Measurements from ENCODE around the gene LDLRAD3. TPM values are rescaled to one million over a fixed set of nuclear protein-coding genes. Genes with fewer than 3 reads are reported as not detected.

Gene LDLRAD3
- total RNA-seq, 1 donor, result 10.5 TPM

DNA sequence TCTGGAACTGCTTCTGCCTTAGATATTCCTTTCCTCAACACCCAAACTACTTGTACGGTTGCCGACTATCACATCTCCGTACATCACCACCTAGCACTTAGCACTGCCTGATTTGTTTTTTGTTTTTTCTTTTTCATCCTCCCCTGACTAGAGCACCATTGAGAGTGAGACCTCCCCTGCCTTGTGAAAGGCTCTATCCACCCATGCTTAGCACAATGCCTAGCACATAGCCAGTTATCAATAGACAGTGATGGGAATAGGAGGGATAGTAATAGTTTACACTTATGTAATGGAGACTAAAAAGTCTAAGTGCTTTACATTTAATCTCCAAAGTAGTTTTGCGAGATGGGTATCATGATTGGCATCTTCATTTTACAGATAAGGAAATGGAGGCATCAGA lies 115.8 kb downstream of the LDLRAD3 start:
- H3K27ac ChIP-seq (ENCODE audit: low read depth, low read length), result no peak overlapping the region
- H3K79me2 ChIP-seq (ENCODE audit: insufficient read depth, low read length), result no peaks in the 10 kb centered on the region
- no peak overlapping the region for H2AFZ ChIP-seq (ENCODE audit: low read length)
- H3K4me1 ChIP-seq (ENCODE audit: insufficient read depth, low read length), result no peaks in the 10 kb centered on the region
- no peak overlapping the region for H3K4me3 ChIP-seq (ENCODE audit: insufficient read depth, low read length)
- no peaks in the 10 kb centered on the region for H3K36me3 ChIP-seq (ENCODE audit: insufficient read depth, low read length)
- no peak for DNase-seq (ENCODE audit: insufficient read length, low spot score, missing footprints)
- no peaks in the 10 kb centered on the region for H3K9me3 ChIP-seq (ENCODE audit: low read depth, low read length)
- no peaks in the 10 kb centered on the region for H4K20me1 ChIP-seq (ENCODE audit: insufficient read depth, low read length)
- no peaks in the 10 kb centered on the region for H3K27me3 ChIP-seq (ENCODE audit: insufficient read depth, low read length)
- no peak for TF ChIP-seq CTCF (IDR thresholded peaks at IDR 0.05; ENCODE audit: extremely low read depth, low read depth, low read length)
- no peak overlapping the region for H3K4me2 ChIP-seq (ENCODE audit: insufficient read depth, low read length)

GRCh38 chr11:36060926-36061325 lies 117.1 kb downstream of the LDLRAD3 start:
- Histone ChIP-seq H3K9me3 (ENCODE audit: low read depth, low read length) (no peaks in the 10 kb centered on the region), H3K27me3 (ENCODE audit: insufficient read depth, low read length) (no peaks in the 10 kb centered on the region), H3K79me2 (ENCODE audit: insufficient read depth, low read length) (no peaks in the 10 kb centered on the region), H3K4me1 (ENCODE audit: insufficient read depth, low read length) (no peaks in the 10 kb centered on the region), H3K27ac (ENCODE audit: low read depth, low read length) (no peak overlapping the region), H3K36me3 (ENCODE audit: insufficient read depth, low read length) (no peaks in the 10 kb centered on the region), H3K4me2 (ENCODE audit: insufficient read depth, low read length) (no peak overlapping the region), H3K4me3 (ENCODE audit: insufficient read depth, low read length) (no peak overlapping the region), H2AFZ (ENCODE audit: low read length) (no peak overlapping the region), H4K20me1 (ENCODE audit: insufficient read depth, low read length) (peaks cover 3% of the 10 kb centered on the region)
- no peak for DNase-seq (ENCODE audit: insufficient read length, low spot score, missing footprints)
- no peak for TF ChIP-seq CTCF (IDR thresholded peaks at IDR 0.05; ENCODE audit: extremely low read depth, low read depth, low read length)

DNA sequence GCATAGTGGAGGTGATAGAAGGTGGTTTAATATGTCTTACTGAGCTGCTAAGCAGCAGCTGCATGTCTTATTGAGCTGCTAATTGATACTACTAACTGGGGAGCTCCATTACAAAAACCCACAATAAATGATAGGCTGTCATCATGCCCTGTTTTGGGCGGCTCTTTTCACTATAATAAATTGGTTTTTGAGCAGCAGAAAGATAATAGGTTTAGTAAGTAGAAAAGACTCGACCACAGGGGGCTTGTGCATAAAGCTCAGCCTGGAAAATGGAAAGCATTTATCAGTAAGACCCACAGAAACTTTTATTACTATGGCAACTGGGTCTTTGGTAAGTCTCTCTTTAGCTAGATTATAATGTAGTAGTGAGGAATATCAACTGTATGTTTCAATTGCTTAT lies 117.6 kb downstream of the LDLRAD3 start:
- H3K36me3 ChIP-seq (ENCODE audit: insufficient read depth, low read length), result no peaks in the 10 kb centered on the region
- no peak overlapping the region for H2AFZ ChIP-seq (ENCODE audit: low read length)

GRCh38 chr11:36062796-36063365 lies 119.0 kb downstream of the LDLRAD3 start:
- Histone ChIP-seq H4K20me1 (ENCODE audit: insufficient read depth, low read length) (peaks cover 3% of the 10 kb centered on the region), H3K27ac (ENCODE audit: low read depth, low read length) (no peak overlapping the region), H3K4me3 (ENCODE audit: insufficient read depth, low read length) (no peak overlapping the region), H3K27me3 (ENCODE audit: insufficient read depth, low read length) (no peaks in the 10 kb centered on the region), H2AFZ (ENCODE audit: low read length) (no peak overlapping the region), H3K4me2 (ENCODE audit: insufficient read depth, low read length) (no peak overlapping the region), H3K4me1 (ENCODE audit: insufficient read depth, low read length) (no peaks in the 10 kb centered on the region), H3K79me2 (ENCODE audit: insufficient read depth, low read length) (no peaks in the 10 kb centered on the region), H3K9me3 (ENCODE audit: low read depth, low read length) (no peaks in the 10 kb centered on the region), H3K36me3 (ENCODE audit: insufficient read depth, low read length) (no peaks in the 10 kb centered on the region)
- no peak for TF ChIP-seq CTCF (IDR thresholded peaks at IDR 0.05; ENCODE audit: extremely low read depth, low read depth, low read length)
- no peak for DNase-seq (ENCODE audit: insufficient read length, low spot score, missing footprints)

More for the DNA sequence above, 117.6 kb downstream of the LDLRAD3 start:
- Histone ChIP-seq H3K4me2 (ENCODE audit: insufficient read depth, low read length) (no peak overlapping the region), H3K79me2 (ENCODE audit: insufficient read depth, low read length) (no peaks in the 10 kb centered on the region), H3K27me3 (ENCODE audit: insufficient read depth, low read length) (no peaks in the 10 kb centered on the region), H3K27ac (ENCODE audit: low read depth, low read length) (no peak overlapping the region), H3K9me3 (ENCODE audit: low read depth, low read length) (no peaks in the 10 kb centered on the region), H3K4me3 (ENCODE audit: insufficient read depth, low read length) (no peak overlapping the region), H3K4me1 (ENCODE audit: insufficient read depth, low read length) (no peaks in the 10 kb centered on the region), H4K20me1 (ENCODE audit: insufficient read depth, low read length) (peaks cover 3% of the 10 kb centered on the region)
- DNase-seq (ENCODE audit: insufficient read length, low spot score, missing footprints), result no peak
- TF ChIP-seq CTCF (IDR thresholded peaks at IDR 0.05; ENCODE audit: extremely low read depth, low read depth, low read length), result no peak

Data from osteoblast (primary cell).